T1000 (cell line): ENCODE data around the gene C19orf73.
"Not testable (repeated sequence)": the region's sequence is repeated elsewhere in the genome, so short reads cannot be mapped to it uniquely, and the experiment has no call there.

Source experiments
- DNase-seq: peaks from one replicate; lab custom pipeline; 2025; ENCODE audit warnings: mixed read lengths; lab: John Stamatoyannopoulos, UW

Gene C19orf73

GRCh38 chr19:49148784-49149651 lies 30.1 kb upstream of the C19orf73 start:
- peak; percentile 93 for DNase-seq

- DNase-seq: no peak
These were observed 29.2 kb upstream of the C19orf73 start for GRCh38 chr19:49148044-49148682.

- DNase-seq: not testable (repeated sequence)
These were observed 27.4 kb upstream of the C19orf73 start for GRCh38 chr19:49146408-49146770.

- DNase-seq: peak; percentile 27
These were observed 26.8 kb upstream of the C19orf73 start for GRCh38 chr19:49145573-49146407.

- DNase-seq: peak; percentile 86
These were observed 24.0 kb upstream of the C19orf73 start for GRCh38 chr19:49142866-49143335.

GRCh38 chr19:49141352-49141751 lies 22.4 kb upstream of the C19orf73 start:
- no peak for DNase-seq

- DNase-seq: no peak
These were observed 22.0 kb upstream of the C19orf73 start for GRCh38 chr19:49140951-49141350.

GRCh38 chr19:49136771-49137171 lies 17.8 kb upstream of the C19orf73 start:
- no peak for DNase-seq

GRCh38 chr19:49135686-49136085 lies 16.7 kb upstream of the C19orf73 start:
- no peak for DNase-seq

- DNase-seq: no peak
These were observed 14.9 kb upstream of the C19orf73 start for GRCh38 chr19:49133621-49134454.

- DNase-seq: no peak
These were observed 14.1 kb upstream of the C19orf73 start for GRCh38 chr19:49132974-49133609.

GRCh38 chr19:49130325-49130724 lies 11.4 kb upstream of the C19orf73 start:
- DNase-seq: no peak

GRCh38 chr19:49129238-49129583 lies 10.3 kb upstream of the C19orf73 start:
- DNase-seq: no peak

GRCh38 chr19:49128545-49129237 lies 9.7 kb upstream of the C19orf73 start:
- no peak for DNase-seq

GRCh38 chr19:49127674-49128544 lies 9.0 kb upstream of the C19orf73 start:
- peak; percentile 97 for DNase-seq

- DNase-seq: not testable (repeated sequence)
These were observed 8.3 kb upstream of the C19orf73 start for GRCh38 chr19:49127225-49127624.

- DNase-seq: no peak
These were observed 7.6 kb upstream of the C19orf73 start for GRCh38 chr19:49126575-49126974.

- DNase-seq: no peak
These were observed 6.2 kb upstream of the C19orf73 start for GRCh38 chr19:49125025-49125731.

GRCh38 chr19:49123285-49123684 lies 4.3 kb upstream of the C19orf73 start:
- DNase-seq: not testable (repeated sequence)
